Fibroblast of peridontal ligament (primary cell): ENCODE measurements around the gene PLCZ1.
"Not testable (repeated sequence)": the region's sequence is repeated elsewhere in the genome, so short reads cannot be mapped to it uniquely, and the experiment has no call there.

Source experiments
- DNase-seq: peaks from one replicate; pipeline ENCODE4 v3.0.0-alpha.2; 2010; ENCODE audit errors: extremely low read depth

Gene PLCZ1

GRCh38 chr12:18703911-18704310, 33.9 kb downstream of the PLCZ1 start:
- DNase-seq = no peak

- DNase-seq = peak; percentile 18
Measured at GRCh38 chr12:18703321-18703720, 34.5 kb downstream of the PLCZ1 start.

GRCh38 chr12:18700271-18700670, 37.5 kb downstream of the PLCZ1 start:
- peak; percentile 97 for DNase-seq

GRCh38 chr12:18696971-18697602, 40.7 kb downstream of the PLCZ1 start:
- peak; percentile 72 for DNase-seq

- DNase-seq = not testable (repeated sequence)
Measured at GRCh38 chr12:18693986-18694385, 43.8 kb downstream of the PLCZ1 start.

GRCh38 chr12:18690653-18691052, 47.2 kb downstream of the PLCZ1 start:
- DNase-seq = peak; percentile 27

- DNase-seq = no peak
Measured at GRCh38 chr12:18689771-18690170, 48.0 kb downstream of the PLCZ1 start.

GRCh38 chr12:18684430-18684829, 53.4 kb downstream of the PLCZ1 start:
- DNase-seq = peak; percentile 16

- peak; percentile 17 for DNase-seq
Measured at GRCh38 chr12:18683327-18684013, 54.3 kb downstream of the PLCZ1 start.

GRCh38 chr12:18681818-18682217, 56.0 kb downstream of the PLCZ1 start:
- no peak for DNase-seq

GRCh38 chr12:18676996-18677588, 60.7 kb downstream of the PLCZ1 start:
- peak; percentile 62 for DNase-seq

GRCh38 chr12:18676141-18676540, 61.7 kb downstream of the PLCZ1 start:
- no peak for DNase-seq

GRCh38 chr12:18658829-18659228, 79.0 kb downstream of the PLCZ1 start:
- no peak for DNase-seq

GRCh38 chr12:18658179-18658578, 79.6 kb downstream of the PLCZ1 start:
- no peak for DNase-seq

- no peak for DNase-seq
Measured at GRCh38 chr12:18655351-18655750, 82.5 kb downstream of the PLCZ1 start.

- DNase-seq = no peak
Measured at GRCh38 chr12:18653465-18653864, 84.3 kb downstream of the PLCZ1 start.

GRCh38 chr12:18652596-18652995, 85.2 kb downstream of the PLCZ1 start:
- DNase-seq = no peak

GRCh38 chr12:18651525-18651924, 86.3 kb downstream of the PLCZ1 start:
- DNase-seq = no peak

- DNase-seq = no peak
Measured at GRCh38 chr12:18646286-18646890, 91.4 kb downstream of the PLCZ1 start.

GRCh38 chr12:18644564-18644963, 93.2 kb downstream of the PLCZ1 start:
- DNase-seq = no peak

- DNase-seq = peak; percentile 60
Measured at GRCh38 chr12:18643681-18644080, 94.1 kb downstream of the PLCZ1 start.

- DNase-seq = no peak
Measured at GRCh38 chr12:18640321-18640955, 97.4 kb downstream of the PLCZ1 start.
